ENCODE results near the gene PTPMT1.

DNA sequence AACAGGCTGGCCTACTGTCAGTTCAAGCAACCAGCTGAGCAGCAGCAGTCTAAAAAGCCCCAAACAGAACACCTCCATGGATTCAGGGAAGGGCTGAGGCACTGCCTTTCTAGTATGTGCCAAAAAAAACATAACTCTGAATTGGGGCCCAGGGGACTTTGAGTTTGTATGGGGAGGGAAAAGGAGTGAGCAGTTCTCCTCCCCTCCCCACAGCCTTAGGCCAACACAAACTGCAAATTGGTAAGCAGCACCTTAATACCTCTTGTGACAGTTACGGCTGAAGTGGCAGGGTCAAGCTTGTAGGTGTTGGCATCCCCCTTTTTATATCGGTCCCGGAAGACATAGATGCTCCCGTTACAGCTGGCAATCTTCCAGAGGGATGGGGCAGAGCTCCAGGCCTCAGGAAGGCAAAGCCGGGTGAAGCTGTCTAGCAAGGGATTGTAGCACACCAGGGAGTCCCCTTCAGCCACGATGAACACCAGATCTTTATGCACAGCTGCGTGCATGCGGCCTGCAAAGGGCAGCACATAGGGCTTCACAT, 7.4 kb downstream of the PTPMT1 start:
- TF ChIP-seq CTCF (IDR thresholded peaks at IDR 0.05) (no peak), POLR2A (IDR thresholded peaks at IDR 0.05) (no peak)
